ENCODE results near the gene NECAP2. TPM values are rescaled to one million over a fixed set of nuclear protein-coding genes. Genes with fewer than 3 reads are reported as not detected.
A peak's percentile ranks its signal among the peaks of the same experiment; 100 is the strongest.

The NECAP2 gene
- total RNA-seq, 1 donor: 76.0 TPM

DNA sequence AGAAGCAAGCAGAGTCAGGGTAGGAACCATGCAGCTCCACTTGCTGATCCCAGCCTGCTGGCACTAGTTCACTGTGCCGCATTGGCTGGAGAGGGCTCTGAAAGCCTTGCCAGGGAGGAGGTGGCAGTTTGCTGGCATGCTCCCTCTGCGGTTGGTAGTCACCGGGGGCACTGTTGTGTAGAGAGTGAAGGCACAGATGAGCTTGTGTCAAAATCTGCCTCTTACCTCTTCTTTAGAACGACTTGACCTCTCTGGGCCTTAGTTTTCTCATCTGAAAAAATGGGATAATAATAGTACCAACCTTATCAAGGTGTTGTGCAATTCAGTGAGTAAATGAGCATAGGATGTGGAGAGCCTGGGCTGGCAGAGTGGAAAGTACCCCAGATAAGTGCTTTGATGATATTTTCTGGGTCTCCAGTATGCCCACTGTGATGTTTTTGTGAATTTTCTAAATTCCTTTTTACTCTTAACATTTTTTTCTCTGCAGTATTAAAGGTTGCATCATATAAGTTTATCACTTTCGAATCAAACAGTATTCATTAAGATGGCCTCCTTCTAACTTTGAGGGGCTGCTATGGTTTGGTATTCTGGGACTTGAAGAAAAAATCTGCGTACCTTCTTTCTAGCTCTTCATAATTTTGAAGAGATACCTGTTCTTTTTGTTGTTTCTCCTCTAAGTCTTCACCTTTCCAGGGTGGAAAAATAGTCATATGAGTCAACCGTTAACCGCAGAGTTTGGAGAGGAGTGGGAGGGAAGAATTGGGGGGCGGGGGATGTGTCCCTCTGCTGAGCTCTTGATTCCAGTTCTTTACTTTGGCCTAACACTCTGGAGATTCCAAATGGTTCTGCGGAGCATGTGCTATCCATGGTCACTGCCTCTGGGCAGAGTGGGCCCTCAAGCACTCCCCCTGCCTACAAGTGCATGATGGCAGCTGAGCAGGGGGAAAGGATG is 46.7 kb upstream of the NECAP2 start:
- Histone ChIP-seq H3K4me2 (ENCODE audit: insufficient read depth, low read length) (no peak overlapping the region), H3K4me1 (ENCODE audit: insufficient read depth, low read length) (peaks cover 33% of the 10 kb centered on the region), H3K9me3 (ENCODE audit: low read depth, low read length) (no peaks in the 10 kb centered on the region), H3K79me2 (ENCODE audit: insufficient read depth, low read length) (peaks cover 77% of the 10 kb centered on the region), H3K36me3 (ENCODE audit: insufficient read depth, low read length) (peaks cover 36% of the 10 kb centered on the region), H2AFZ (ENCODE audit: low read length) (no peak overlapping the region), H3K4me3 (ENCODE audit: insufficient read depth, low read length) (no peak overlapping the region), H3K27ac (ENCODE audit: low read depth, low read length) (peak overlapping the region; percentile 54), H3K27me3 (ENCODE audit: insufficient read depth, low read length) (no peaks in the 10 kb centered on the region), H4K20me1 (ENCODE audit: insufficient read depth, low read length) (peaks cover 57% of the 10 kb centered on the region)
- peak; percentile 53 for DNase-seq (ENCODE audit: insufficient read length, low spot score, missing footprints)
- TF ChIP-seq, protein P1, sequence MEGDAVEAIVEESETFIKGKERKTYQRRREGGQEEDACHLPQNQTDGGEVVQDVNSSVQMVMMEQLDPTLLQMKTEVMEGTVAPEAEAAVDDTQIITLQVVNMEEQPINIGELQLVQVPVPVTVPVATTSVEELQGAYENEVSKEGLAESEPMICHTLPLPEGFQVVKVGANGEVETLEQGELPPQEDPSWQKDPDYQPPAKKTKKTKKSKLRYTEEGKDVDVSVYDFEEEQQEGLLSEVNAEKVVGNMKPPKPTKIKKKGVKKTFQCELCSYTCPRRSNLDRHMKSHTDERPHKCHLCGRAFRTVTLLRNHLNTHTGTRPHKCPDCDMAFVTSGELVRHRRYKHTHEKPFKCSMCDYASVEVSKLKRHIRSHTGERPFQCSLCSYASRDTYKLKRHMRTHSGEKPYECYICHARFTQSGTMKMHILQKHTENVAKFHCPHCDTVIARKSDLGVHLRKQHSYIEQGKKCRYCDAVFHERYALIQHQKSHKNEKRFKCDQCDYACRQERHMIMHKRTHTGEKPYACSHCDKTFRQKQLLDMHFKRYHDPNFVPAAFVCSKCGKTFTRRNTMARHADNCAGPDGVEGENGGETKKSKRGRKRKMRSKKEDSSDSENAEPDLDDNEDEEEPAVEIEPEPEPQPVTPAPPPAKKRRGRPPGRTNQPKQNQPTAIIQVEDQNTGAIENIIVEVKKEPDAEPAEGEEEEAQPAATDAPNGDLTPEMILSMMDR (IDR thresholded peaks at IDR 0.05; ENCODE audit: extremely low read depth, low read depth, low read length): no peak

DNA sequence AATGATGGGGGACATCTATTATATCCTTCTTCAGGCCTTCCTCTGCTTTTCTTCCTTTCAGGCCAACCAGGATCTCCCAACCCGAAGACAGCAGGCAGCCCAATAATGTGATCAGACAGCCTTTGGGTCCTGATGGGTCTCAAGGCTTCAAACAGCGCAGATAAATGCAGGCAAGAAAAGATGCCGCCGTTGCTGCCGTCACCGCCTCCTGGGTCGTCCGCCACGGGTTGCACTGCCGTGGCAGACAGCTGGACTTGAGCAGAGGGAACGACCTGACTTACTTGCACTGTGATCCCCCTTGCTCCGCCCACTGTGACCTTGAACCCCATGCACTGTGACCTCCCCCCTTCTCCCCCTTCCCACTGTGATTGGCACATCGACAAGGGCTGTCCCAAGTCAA is 45.5 kb upstream of the NECAP2 start:
- Histone ChIP-seq H2AFZ (ENCODE audit: low read length) (no peak overlapping the region), H3K4me2 (ENCODE audit: insufficient read depth, low read length) (no peak overlapping the region), H3K36me3 (ENCODE audit: insufficient read depth, low read length) (peaks cover 43% of the 10 kb centered on the region), H4K20me1 (ENCODE audit: insufficient read depth, low read length) (peaks cover 53% of the 10 kb centered on the region), H3K27me3 (ENCODE audit: insufficient read depth, low read length) (no peaks in the 10 kb centered on the region), H3K4me1 (ENCODE audit: insufficient read depth, low read length) (peaks cover 33% of the 10 kb centered on the region), H3K27ac (ENCODE audit: low read depth, low read length) (no peak overlapping the region), H3K79me2 (ENCODE audit: insufficient read depth, low read length) (peaks cover 69% of the 10 kb centered on the region), H3K4me3 (ENCODE audit: insufficient read depth, low read length) (no peak overlapping the region), H3K9me3 (ENCODE audit: low read depth, low read length) (no peaks in the 10 kb centered on the region)
- TF ChIP-seq, protein P1 (IDR thresholded peaks at IDR 0.05; ENCODE audit: extremely low read depth, low read depth, low read length): no peak
- no peak for DNase-seq (ENCODE audit: insufficient read length, low spot score, missing footprints)

DNA sequence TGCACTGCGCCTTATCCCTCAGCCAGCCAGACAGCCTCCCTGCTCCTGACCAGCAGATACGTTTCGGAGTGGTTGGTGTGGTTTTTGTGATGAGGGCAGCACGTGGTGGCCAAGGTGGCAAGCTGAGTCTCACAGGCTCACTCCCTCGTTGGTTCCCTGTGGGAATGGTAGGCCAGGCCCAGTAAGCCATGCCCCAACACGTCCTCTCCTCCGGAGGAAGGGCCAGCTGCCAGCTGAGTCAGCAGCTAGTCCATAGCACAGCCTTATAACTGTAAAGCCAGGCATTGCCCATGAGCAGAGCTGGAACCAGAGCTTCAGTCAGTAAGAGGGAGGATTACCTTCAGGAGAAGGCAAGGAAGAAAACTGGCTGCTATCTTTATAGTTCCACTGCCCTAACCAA is 43.9 kb upstream of the NECAP2 start:
- H3K27ac ChIP-seq (ENCODE audit: low read depth, low read length): peak overlapping the region; percentile 68
- peaks cover 53% of the 10 kb centered on the region for H3K79me2 ChIP-seq (ENCODE audit: insufficient read depth, low read length)
- H3K4me3 ChIP-seq (ENCODE audit: insufficient read depth, low read length): peak overlapping the region; percentile 5
- no peak overlapping the region for H2AFZ ChIP-seq (ENCODE audit: low read length)
- peak; percentile 98 for DNase-seq (ENCODE audit: insufficient read length, low spot score, missing footprints)
- H3K36me3 ChIP-seq (ENCODE audit: insufficient read depth, low read length): peaks cover 43% of the 10 kb centered on the region
- H4K20me1 ChIP-seq (ENCODE audit: insufficient read depth, low read length): peaks cover 38% of the 10 kb centered on the region
- H3K4me2 ChIP-seq (ENCODE audit: insufficient read depth, low read length): peak overlapping the region; percentile 18
- peaks cover 30% of the 10 kb centered on the region for H3K4me1 ChIP-seq (ENCODE audit: insufficient read depth, low read length)
- no peaks in the 10 kb centered on the region for H3K9me3 ChIP-seq (ENCODE audit: low read depth, low read length)
- H3K27me3 ChIP-seq (ENCODE audit: insufficient read depth, low read length): no peaks in the 10 kb centered on the region
- TF ChIP-seq, protein P1 (IDR thresholded peaks at IDR 0.05; ENCODE audit: extremely low read depth, low read depth, low read length): no peak

DNA sequence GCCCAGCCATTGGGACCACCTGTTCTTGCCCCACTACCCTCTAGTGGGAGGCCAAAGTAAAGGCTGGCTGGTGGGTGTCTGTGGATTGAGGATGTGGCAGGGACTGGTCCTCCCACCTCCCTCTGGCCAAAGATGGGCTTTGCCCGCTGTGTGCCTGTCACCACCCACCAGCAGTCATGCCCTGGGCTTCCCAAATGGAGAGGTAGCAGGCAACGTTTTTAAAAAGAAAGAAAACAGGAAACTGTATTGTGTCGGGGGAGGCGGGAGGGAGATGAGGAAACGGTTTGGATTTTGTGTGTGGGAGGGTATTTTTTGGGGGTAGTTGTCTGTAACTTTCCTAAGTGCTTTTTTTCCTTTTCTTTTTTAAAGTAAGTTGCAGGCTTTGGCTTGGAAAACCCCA is 43.4 kb upstream of the NECAP2 start:
- Histone ChIP-seq H3K4me1 (ENCODE audit: insufficient read depth, low read length) (peaks cover 25% of the 10 kb centered on the region), H3K79me2 (ENCODE audit: insufficient read depth, low read length) (peaks cover 47% of the 10 kb centered on the region), H3K4me3 (ENCODE audit: insufficient read depth, low read length) (peak overlapping the region; percentile 5), H2AFZ (ENCODE audit: low read length) (no peak overlapping the region), H3K27me3 (ENCODE audit: insufficient read depth, low read length) (no peaks in the 10 kb centered on the region), H3K4me2 (ENCODE audit: insufficient read depth, low read length) (peak overlapping the region; percentile 18), H3K27ac (ENCODE audit: low read depth, low read length) (peak overlapping the region; percentile 68), H4K20me1 (ENCODE audit: insufficient read depth, low read length) (peaks cover 32% of the 10 kb centered on the region), H3K9me3 (ENCODE audit: low read depth, low read length) (no peaks in the 10 kb centered on the region), H3K36me3 (ENCODE audit: insufficient read depth, low read length) (peaks cover 43% of the 10 kb centered on the region)
- DNase-seq (ENCODE audit: insufficient read length, low spot score, missing footprints): peak; percentile 14
- TF ChIP-seq, protein P1 (IDR thresholded peaks at IDR 0.05; ENCODE audit: extremely low read depth, low read depth, low read length): no peak

All from osteoblast (primary cell).